Endometrial microvascular endothelial cells (primary cell): ENCODE results near the gene RDH13. TPM values are rescaled to one million over a fixed set of nuclear protein-coding genes. Genes with fewer than 3 reads are reported as not detected.
"Not testable (repeated sequence)": the region's sequence is repeated elsewhere in the genome, so short reads cannot be mapped to it uniquely, and the experiment has no call there.

ENCODE experiments used
- in situ Hi-C: cut with HindIII; loops from 2 replicates; pipeline ENCODE4 v1.10.0; 2017; ENCODE audit warnings: low sequenced_read_pairs, low pct_unique_long_range_greater_than_20kb; ENCODE audit errors: inconsistent ontology term
- total RNA-seq: library from RNA; depleted of rRNA; stranded (reverse); fragments of >200 nt; gene quantifications from one replicate; pipeline ENCODE4 v1.2.3, GENCODE V29; 2015; ENCODE audit errors: inconsistent ontology term

Gene RDH13
- total RNA-seq, 1 donor from 2014 or later = 9.8 TPM

DNA sequence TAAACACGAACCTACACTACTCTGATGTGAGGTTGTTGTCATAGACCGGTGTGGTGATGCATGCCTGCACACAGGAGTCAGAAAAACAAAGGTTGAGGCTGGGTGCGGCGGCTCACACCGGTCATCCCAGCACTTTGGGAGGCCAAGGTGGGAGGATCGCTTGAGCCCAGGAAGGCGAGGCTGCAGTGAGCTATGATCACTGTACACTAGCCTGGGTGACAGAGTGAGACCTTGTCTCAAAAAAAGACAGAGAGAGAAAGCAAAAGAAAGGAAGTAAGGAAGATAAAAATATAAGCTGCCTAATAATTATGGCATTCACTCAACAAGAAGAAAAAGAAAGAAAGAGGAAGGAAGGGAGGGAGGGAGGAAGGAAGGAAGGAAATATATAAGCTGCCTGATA, 34.2 kb downstream of the RDH13 start:
- in situ Hi-C loops = no loop called here

DNA sequence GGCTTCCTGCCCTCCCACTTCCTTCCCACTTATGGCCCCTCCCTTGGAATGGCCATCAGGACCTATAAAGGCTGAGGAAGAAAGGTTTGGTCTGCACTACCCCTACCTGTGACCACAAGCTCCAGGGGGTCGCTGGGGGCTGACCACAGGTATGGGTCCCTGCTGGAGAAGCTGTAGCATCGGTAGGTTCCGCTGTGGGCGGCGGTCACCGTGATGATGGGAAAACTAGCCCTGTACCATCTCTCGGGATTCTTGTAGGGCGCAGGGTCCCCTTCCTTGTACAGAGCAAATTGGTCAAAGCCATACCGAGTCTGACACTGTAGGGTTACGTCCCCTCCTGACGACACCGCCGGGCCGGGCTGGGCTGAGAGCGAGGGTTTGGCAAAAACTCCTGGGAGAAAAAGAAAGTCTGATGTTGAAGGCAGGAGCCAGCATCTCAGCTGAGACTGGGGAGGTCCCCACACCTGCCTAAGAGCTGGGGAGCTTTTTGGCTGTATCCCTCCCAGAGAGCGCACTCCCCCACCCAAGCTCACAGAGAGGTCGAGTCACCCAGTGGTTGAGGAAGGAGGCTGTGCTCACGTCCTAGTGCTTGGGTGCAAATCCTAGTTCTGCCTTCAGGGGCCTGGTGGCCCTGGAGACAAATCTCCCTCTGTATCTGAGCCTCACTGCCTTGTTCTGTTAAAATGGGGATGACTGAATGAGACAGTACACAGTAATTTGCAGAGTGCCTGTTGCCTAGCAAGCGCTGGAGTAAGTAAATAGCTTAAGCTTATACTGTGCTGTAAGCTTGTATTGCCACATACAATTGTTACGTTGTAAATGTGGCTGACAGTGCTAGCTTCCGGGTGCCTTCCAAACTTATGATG, 35.2 kb downstream of the RDH13 start:
- in situ Hi-C loops = no loop called here

DNA sequence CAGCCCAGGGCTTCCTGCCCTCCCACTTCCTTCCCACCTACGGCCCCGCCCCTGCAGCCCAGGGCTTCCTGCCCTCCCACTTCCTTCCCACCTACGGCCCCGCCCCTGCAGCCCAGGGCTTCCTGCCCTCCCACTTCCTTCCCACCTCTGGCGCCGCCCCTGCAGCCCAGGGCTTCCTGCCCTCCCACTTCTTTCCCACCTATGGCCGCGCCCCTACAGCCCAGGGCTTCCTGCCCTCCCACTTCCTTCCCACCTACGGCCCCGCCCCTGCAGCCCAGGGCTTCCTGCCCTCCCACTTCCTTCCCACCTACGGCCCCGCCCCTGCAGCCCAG, 35.8 kb downstream of the RDH13 start:
- in situ Hi-C loops = not testable (repeated sequence)

DNA sequence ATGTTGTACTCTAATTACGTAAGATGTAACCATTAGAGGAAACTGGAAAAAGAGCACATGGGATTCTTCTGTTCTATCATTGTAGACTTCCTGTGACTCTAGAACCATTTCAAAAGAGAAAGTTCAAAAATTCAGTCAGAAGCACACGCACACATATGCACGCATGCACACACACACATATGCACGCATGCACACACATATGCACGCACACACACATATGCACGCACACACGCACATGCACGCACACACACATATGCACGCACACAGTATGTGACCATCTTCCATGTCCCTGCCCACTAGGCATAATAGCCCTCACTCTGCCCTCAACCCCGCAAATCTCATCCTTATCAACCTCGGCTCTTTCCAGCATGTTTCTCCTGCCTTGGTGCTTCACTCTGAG, 38.8 kb downstream of the RDH13 start:
- in situ Hi-C loops = no loop called here

DNA sequence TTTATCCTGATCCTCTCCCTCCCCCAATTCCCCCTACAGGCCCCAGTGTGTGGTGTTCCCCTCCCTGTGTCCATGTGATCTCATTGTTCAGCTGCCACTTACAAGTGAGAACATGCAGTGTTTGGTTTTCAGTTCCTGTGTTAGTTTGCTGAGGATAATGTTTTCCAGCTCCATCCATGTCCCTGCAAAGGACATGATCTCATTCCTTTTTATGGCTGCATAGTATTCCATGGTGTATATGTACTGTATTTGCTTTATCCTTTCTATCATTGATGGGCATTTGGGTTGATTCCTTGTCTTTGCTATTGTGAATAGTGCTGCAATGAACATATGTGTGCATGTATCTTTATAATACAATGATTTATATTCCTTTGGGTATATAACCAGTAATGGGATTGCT, 42.6 kb downstream of the RDH13 start:
- in situ Hi-C loops = not testable (repeated sequence)

DNA sequence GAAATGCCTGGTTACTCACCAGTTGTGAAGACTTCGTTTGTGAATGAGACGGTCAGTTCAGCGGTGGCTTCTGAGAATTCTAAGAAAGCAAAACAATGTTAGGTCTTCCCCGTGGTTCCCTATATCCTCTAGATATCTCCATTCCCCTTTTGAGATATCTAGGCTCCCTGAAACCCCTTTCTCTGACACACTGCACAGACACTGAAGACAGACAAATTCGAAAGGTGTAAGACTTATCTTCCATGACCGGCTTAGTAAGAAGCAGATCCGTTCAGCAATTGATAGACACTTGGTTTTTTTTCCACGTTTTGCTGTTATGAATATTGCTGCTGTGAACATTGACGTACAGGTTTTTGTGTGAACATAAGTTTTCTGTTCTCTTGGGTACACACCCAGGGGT, 44.3 kb downstream of the RDH13 start:
- in situ Hi-C loops = no loop called here

DNA sequence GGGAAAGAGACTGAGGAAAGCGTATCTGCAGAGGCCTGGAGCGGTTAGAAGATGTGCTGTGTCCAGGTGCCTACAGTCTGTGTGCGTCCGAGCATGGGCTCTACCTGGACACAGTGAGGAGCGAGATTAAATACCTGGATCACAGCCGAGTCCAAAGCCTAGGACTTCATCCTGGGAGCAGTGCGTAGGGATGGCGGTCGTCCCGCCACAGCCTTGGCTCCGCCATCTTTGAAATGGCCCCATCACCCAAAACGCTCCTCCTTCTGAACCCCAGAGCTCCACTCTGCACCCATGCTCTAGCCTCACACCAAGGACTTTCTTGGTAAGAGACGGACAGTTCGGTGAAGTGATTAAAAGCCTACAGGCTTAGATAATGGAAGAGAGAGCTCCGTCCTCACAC, 44.7 kb downstream of the RDH13 start:
- in situ Hi-C loops = no loop called here

DNA sequence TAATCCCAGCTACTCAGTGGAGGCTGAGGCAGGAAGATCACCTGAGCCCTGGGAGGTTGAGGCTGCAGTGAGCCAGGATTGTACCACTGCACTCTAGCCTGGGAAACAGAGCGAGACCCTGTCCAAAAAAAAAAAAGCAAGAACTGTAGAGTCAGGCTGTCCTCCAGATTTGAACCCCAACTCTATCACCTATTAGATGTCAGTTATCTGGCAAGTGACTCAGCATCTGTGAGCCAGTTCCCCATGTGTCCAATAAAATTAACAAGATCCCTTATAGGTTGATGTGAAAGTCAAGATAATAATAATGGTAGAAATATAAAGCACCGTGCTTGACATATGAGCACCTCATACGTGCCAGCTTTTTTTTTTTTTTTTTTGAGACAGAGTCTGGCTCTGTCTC, 46.9 kb downstream of the RDH13 start:
- in situ Hi-C loops = no loop called here

DNA sequence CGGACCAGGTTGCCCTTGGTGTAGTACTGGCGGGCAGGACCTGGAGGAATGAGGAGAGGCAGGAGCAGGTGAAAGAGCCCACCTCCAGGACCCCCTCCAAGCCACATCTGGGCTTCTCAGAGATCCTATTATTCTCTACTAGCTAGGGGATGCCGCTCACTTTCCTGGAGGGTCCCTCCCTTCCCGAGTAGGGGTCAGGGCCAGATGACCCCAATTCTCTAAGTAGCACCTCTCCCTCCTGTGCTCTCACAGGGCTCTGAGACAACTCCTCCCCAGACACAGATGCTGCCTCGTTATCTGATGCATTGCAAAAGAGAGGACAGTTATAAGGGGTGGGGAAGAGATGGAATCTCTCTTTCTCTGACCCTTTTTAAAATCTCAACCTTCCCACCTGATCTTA, 47.8 kb downstream of the RDH13 start:
- in situ Hi-C loops = no loop called here

DNA sequence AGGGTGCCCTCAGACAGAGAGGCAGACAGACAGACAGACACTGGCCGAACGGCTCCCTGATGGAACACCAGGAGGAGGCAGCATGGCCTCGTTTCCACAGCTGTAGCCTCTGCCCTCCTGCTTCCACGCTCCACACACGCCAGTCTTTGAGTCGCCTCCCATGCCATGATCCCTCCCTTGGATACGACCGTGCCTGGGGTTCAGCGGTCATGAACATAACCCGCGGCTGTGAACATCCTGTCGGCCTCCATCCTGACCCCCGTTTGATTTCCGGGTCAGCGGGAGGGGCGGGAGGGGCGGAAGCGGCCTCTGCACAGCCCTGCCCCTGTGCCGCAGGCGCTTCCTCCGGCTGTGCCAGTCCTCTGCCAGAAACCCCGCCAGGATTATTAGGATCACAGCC, 48.2 kb downstream of the RDH13 start:
- in situ Hi-C loops = no loop called here

DNA sequence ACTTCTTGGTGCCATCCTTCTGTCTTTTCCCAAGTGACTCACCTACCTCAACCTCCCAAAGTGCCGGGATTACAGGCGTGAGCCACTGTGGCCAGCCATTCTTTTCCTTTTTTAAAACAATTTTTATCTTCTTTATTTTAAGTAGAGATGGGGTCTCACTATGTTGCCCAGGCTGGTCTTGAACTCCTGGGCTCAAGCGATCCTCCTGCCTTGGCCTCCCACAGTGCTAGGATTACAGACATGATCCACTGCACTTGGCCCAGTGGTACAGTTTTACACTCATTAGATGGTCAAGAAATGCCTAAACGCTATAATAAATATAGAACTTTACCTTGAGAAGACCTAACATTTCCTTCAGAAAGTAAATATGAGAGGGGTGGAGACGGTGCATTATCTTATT, 49.4 kb downstream of the RDH13 start:
- in situ Hi-C loops = no loop called here

DNA sequence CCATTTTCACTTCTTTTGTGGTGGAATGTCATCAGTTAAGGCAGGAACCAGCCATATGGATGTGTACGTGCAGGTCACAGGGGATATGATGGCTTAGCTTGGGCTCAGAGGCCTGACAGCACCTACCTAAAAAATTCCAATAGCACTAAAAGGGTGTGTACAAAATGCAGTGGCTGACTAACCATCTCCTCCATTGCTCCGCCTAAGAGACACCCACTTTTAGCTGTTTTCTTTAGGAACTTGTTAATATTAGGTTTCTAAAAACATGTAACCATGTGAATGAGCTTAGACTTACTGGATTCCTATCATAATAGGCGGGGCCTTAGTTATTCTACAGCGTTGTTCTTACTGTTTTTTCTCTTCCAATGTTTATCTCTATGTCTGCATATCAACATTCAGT, 50.6 kb downstream of the RDH13 start:
- in situ Hi-C loops = no loop called here

DNA sequence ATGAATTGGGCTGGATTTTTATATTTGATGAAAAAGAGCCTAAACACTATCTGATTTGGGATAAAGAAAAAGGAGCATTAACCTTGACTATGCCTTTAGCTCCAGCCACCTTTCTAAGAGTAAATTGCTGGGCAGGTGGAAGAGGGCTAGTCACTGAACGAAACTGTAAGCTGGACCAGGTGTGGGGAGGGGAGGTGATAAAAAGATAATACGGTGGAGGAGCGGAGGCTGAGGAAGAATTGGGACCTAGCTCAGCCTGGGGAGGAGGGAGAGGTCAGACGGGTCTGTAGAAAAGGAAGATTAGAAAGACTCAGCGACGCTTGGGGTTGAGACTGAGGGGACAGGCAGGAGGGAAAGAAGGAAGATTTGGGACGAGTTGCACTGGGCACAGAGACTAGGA, 52.4 kb downstream of the RDH13 start:
- in situ Hi-C loops = not testable (repeated sequence)

DNA sequence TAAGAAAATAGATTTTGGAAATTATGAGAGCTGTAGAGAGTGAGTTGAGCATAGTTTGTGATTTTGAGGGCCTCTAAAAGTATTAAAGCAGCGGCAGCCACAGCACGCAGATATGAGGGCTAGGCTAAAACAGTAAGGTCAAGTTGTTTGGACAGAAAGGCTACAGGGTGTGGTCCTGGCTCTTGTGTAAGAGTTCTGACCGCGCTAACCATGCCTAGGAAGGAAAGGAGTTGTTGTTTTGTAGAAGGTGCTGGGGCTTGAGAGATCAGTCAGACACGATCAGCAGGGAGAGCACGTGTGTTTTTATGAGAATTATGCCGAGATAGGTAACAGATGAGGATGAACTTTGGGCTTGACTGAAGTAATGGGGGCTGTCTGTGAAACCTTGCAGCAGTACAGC, 54.2 kb downstream of the RDH13 start:
- in situ Hi-C loops = not testable (repeated sequence)

DNA sequence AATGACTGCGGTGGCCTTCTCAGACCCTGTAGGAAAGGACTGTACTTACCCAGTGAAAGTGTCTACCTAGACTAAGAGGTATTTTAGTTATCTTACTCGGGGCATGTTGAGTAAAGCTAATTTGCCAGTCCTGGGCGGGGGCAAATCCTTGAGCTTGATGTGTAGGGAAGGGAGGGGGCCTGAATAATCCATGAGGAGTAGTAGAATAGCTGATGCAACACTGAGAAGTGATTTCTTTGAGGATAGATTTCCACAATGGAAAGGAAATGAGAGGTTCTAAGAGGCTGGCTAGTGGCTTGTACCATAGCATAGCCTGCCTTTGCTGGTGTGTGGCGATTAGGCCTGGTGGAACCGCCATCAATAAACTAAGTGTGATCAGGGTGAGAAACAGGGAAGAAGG, 54.8 kb downstream of the RDH13 start:
- in situ Hi-C loops = not testable (repeated sequence)

DNA sequence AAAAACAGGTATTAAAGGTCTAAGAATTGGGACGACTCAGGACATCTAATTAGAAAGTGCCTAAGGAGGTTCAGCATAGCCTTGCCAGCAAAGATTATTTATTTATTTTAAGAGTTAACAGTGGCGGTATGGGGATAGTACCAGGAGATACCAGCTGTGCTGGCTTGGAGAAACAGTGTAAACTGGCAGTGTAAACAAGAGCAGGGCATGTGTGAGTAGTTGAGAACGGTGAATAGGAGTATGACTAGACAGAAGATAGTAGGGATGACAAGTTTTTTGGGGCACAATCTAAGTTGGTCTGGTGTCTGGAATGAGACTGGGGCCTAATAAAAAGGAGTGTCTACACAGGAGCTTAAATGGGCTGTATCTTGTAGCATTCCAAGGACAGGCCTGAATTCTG, 55.4 kb downstream of the RDH13 start:
- in situ Hi-C loops = not testable (repeated sequence)

DNA sequence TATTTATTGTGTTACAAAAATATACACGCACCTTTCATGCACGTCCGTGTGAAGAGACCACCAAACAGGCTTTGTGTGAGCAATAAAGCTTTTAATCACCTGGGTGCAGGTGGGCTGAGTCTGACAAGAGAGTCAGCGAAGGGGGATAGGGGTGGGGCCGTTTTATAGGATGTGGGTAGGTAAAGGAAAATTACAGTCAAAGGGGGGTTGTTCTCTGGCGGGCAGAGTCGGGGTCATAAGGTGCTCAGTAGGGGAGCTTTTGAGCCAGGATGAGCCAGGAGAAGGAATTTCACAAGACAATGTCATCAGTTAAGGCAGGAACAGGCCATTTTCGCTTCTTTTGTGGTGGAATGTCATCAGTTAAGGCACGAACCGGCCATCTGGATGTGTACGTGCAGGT, 56.2 kb downstream of the RDH13 start:
- in situ Hi-C loops = not testable (repeated sequence)

DNA sequence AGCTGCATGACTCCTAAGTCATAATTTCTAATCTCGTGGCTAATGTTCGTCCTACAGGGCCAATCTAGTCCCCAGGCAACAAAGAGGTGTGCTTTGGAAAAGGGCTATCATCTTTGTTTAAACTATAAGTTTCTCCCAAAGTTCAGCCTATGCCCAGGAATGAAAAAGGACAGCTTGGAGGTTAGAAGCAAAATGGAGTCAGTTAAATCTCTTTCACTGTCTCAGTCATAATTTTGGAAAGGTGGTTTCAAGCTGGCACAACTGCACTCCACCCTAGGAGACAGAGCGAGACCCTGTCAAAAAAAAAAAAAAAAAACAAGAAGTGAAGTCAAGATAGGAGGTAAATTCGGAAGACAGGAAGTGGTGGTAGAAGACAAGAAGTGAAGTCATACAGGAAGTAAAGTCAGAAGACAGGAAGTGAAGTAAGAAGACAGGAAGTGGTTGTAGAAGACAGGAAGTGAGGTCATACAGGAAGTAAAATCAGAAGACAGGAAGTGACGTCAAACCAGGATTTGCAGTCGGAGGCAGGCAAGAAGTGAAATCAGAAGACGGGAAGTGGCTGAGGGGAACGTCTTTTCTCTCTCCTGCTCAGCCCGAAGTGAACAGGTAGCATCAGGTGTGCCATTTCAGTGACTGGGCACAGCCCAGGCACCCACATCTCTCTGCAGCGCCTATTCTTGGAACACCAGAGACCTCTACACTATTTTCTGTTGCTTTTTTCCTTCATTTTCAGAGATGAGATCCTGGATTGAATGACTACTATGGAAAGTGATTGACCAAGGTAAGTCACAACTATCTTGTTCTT, 57.1 kb downstream of the RDH13 start:
- in situ Hi-C loops = no loop called here

DNA sequence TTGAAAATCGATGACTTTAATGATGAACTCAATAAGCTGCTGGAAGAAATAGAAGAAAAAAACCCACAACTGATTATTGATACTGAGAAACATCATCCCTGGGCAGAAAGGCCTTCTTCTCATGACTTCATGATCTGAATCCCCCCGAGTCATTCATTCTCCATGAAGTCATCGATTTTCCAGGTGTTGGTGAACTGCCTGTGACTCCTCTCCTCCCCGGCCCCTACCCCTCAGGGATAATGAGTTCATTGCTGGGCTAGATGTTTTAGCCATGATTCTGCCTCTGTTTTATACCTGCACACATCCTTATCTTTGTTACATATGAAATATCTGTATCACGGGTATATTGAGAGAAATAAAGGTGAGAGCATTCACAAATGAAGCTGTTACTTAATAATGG, 62.2 kb downstream of the RDH13 start:
- in situ Hi-C loops = no loop called here

DNA sequence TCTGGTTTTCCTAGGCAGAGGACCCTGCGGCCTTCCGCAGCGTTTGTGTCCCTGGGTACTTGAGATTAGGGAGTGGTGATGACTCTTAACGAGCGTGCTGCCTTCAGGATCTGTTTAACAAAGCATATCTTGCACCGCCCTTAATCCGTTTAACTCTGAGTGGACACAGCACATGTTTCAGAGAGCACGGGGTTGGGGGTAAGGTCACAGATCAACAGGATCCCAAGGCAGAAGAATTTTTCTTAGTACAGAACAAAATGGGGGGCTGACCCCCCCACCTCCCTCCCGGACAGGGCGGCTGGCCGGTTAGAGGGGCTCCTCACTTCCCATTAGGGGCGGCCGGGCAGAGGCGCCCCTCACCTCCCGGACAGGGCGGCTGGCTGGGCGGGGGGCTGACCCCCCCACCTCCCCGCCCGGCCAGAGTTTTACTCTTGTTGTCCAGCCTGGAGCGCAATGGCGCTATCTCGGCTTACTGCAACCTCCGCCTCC, 64.2 kb downstream of the RDH13 start:
- in situ Hi-C loops = not testable (repeated sequence)
